ENCODE data around the gene HSD17B11. TPM values are rescaled to one million over a fixed set of nuclear protein-coding genes. Genes with fewer than 3 reads are reported as not detected.
"Not testable (repeated sequence)": the region's sequence is repeated elsewhere in the genome, so short reads cannot be mapped to it uniquely, and the experiment has no call there.

Gene HSD17B11
- polyA plus RNA-seq, 1 donor from 2014 or later: 2.2 TPM

DNA sequence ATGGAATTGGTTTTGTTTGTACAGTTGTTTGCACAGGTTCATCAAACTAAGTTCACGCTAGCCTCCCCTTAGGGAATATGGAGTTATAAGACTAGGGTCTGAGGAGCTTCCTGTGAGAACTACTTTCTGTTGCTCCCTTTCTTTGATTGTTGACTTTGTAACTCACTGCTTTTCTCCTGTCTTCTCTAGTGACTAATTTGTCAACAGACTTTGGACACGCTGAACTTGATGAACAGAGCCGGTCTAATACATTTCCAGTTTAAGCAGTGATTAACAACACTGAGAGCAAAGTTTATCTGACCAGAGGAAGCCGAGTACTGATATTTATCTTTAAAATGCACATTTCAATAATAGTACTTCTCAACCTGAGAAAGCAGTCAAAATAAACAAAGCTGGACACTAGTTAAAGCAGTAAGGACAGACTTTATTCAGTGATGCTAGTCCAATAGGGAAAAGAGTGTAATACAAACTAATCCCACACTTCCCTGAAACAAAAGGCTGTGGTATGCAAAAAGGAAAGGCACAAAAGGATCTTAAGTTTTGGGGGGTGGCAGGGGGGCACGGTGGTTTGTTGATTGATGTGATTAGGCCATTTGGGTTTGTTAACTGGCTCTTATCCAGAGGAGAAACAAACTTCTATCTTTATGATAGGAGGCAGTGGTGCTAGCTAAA lies 28.7 kb upstream of the HSD17B11 start:
- no peaks in the 10 kb centered on the region for H3K27me3 ChIP-seq (ENCODE audit: insufficient read depth, low read depth, low read length)
- no peak overlapping the region for H3K4me2 ChIP-seq (ENCODE audit: low read length)
- TF ChIP-seq MXI1 (conservative IDR thresholded peaks at IDR 0.05; ENCODE audit: poor library complexity, severe bottlenecking) (no peak), SMC3 (conservative IDR thresholded peaks at IDR 0.05; ENCODE audit: poor library complexity) (no peak), TAF1 (IDR thresholded peaks at IDR 0.05; ENCODE audit: low read depth) (no peak), POLR2AphosphoS5 (IDR thresholded peaks at IDR 0.05) (no peak), EZH2 (IDR thresholded peaks at IDR 0.05; ENCODE audit: borderline replicate concordance, insufficient read depth, low read length, poor library complexity, severe bottlenecking) (no peak), RAD21 (conservative IDR thresholded peaks at IDR 0.05) (no peak), EP300 (conservative IDR thresholded peaks at IDR 0.05; ENCODE audit: poor library complexity, severe bottlenecking) (no peak)
- TF ChIP-seq, protein P1, sequence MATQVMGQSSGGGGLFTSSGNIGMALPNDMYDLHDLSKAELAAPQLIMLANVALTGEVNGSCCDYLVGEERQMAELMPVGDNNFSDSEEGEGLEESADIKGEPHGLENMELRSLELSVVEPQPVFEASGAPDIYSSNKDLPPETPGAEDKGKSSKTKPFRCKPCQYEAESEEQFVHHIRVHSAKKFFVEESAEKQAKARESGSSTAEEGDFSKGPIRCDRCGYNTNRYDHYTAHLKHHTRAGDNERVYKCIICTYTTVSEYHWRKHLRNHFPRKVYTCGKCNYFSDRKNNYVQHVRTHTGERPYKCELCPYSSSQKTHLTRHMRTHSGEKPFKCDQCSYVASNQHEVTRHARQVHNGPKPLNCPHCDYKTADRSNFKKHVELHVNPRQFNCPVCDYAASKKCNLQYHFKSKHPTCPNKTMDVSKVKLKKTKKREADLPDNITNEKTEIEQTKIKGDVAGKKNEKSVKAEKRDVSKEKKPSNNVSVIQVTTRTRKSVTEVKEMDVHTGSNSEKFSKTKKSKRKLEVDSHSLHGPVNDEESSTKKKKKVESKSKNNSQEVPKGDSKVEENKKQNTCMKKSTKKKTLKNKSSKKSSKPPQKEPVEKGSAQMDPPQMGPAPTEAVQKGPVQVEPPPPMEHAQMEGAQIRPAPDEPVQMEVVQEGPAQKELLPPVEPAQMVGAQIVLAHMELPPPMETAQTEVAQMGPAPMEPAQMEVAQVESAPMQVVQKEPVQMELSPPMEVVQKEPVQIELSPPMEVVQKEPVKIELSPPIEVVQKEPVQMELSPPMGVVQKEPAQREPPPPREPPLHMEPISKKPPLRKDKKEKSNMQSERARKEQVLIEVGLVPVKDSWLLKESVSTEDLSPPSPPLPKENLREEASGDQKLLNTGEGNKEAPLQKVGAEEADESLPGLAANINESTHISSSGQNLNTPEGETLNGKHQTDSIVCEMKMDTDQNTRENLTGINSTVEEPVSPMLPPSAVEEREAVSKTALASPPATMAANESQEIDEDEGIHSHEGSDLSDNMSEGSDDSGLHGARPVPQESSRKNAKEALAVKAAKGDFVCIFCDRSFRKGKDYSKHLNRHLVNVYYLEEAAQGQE (IDR thresholded peaks at IDR 0.05; ENCODE audit: borderline replicate concordance): no peak
- TF ChIP-seq, protein P2, sequence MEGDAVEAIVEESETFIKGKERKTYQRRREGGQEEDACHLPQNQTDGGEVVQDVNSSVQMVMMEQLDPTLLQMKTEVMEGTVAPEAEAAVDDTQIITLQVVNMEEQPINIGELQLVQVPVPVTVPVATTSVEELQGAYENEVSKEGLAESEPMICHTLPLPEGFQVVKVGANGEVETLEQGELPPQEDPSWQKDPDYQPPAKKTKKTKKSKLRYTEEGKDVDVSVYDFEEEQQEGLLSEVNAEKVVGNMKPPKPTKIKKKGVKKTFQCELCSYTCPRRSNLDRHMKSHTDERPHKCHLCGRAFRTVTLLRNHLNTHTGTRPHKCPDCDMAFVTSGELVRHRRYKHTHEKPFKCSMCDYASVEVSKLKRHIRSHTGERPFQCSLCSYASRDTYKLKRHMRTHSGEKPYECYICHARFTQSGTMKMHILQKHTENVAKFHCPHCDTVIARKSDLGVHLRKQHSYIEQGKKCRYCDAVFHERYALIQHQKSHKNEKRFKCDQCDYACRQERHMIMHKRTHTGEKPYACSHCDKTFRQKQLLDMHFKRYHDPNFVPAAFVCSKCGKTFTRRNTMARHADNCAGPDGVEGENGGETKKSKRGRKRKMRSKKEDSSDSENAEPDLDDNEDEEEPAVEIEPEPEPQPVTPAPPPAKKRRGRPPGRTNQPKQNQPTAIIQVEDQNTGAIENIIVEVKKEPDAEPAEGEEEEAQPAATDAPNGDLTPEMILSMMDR (IDR thresholded peaks at IDR 0.05; ENCODE audit: poor library complexity, severe bottlenecking): no peak
- no peak overlapping the region for H2AFZ ChIP-seq (ENCODE audit: low read depth, low read length)
- no peaks in the 10 kb centered on the region for H3K9me2 ChIP-seq (ENCODE audit: insufficient read depth, low read length)
- H4K20me1 ChIP-seq (ENCODE audit: insufficient read depth): no peaks in the 10 kb centered on the region
- H3F3A ChIP-seq (ENCODE audit: insufficient read depth, low read length, poor library complexity, severe bottlenecking): no peaks in the 10 kb centered on the region
- H3K79me2 ChIP-seq (replicated peaks; ENCODE audit: insufficient read depth, low read length): peaks cover 17% of the 10 kb centered on the region
- H3K9me3 ChIP-seq (ENCODE audit: low read length): no peaks in the 10 kb centered on the region
- H3K4me3 ChIP-seq (ENCODE audit: low read length): no peak overlapping the region
- H3K9ac ChIP-seq (ENCODE audit: low read length): no peak overlapping the region
- H3K27ac ChIP-seq (ENCODE audit: low read length): no peak overlapping the region
- no peaks in the 10 kb centered on the region for H3K36me3 ChIP-seq (ENCODE audit: insufficient read depth, low read length)

DNA sequence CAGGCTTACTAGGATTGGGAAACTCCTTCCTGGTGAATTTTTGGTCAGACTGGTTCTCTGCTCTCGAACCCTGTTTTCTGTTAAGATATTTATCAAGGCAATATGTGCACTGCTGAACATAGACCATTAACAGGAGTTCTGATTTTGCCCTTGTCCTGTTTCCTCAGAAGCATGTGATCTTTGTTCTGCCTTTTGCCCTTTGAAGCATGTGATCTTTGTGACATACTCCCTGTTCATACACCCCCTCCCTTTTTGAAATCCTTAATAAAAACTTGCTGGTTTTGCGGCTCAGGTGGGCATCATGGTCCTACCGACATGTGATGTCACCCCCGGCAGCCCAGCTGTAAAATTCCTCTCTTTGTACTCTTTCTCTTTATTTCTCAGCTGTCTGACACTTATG lies 27.4 kb upstream of the HSD17B11 start:
- H2AFZ ChIP-seq (ENCODE audit: low read depth, low read length); H4K20me1 ChIP-seq (ENCODE audit: insufficient read depth); H3K27ac ChIP-seq (ENCODE audit: low read length); H3K9me2 ChIP-seq (ENCODE audit: insufficient read depth, low read length); H3K36me3 ChIP-seq (ENCODE audit: insufficient read depth, low read length); H3K4me2 ChIP-seq (ENCODE audit: low read length); H3K9me3 ChIP-seq (ENCODE audit: low read length); H3K79me2 ChIP-seq (replicated peaks; ENCODE audit: insufficient read depth, low read length); H3K4me3 ChIP-seq (ENCODE audit: low read length); H3K27me3 ChIP-seq (ENCODE audit: insufficient read depth, low read depth, low read length); H3F3A ChIP-seq (ENCODE audit: insufficient read depth, low read length, poor library complexity, severe bottlenecking); H3K9ac ChIP-seq (ENCODE audit: low read length): not testable (repeated sequence)
